Measurements from ENCODE around the gene PCDHGA6.
"Not testable (repeated sequence)": the region's sequence is repeated elsewhere in the genome, so short reads cannot be mapped to it uniquely, and the experiment has no call there.

PCDHGA6 gene

GRCh38 chr5:141373673-141374317, at the start of gene PCDHGA6:
PCDHGA6 (plus strand) TSS chr5:141373891; CDS start chr5:141374084, 193 bp downstream.
- DNase-seq, result no peak

GRCh38 chr5:141326088-141326854, 47.4 kb upstream of the PCDHGA6 start:
- peak; percentile 52 for DNase-seq

GRCh38 chr5:141328231-141328630, 45.5 kb upstream of the PCDHGA6 start:
- no peak for DNase-seq

- DNase-seq, result no peak
Measured at GRCh38 chr5:141330299-141331080, 43.2 kb upstream of the PCDHGA6 start, which contains the start of gene PCDHGA1. PCDHGA1 (plus strand) TSS chr5:141330514.

- DNase-seq, result not testable (repeated sequence)
Measured at GRCh38 chr5:141332571-141332970, 41.1 kb upstream of the PCDHGA6 start.

GRCh38 chr5:141338538-141339306, 35.0 kb upstream of the PCDHGA6 start, which contains the start of gene PCDHGA2:
PCDHGA2 (plus strand) TSS chr5:141338760.
- no peak for DNase-seq

GRCh38 chr5:141340781-141341354, 32.8 kb upstream of the PCDHGA6 start:
- not testable (repeated sequence) for DNase-seq

GRCh38 chr5:141342773-141343172, 30.9 kb upstream of the PCDHGA6 start:
- no peak for DNase-seq

- DNase-seq, result no peak
Measured at GRCh38 chr5:141343242-141343952, 30.3 kb upstream of the PCDHGA6 start, which contains the start of gene PCDHGA3. PCDHGA3 (plus strand) TSS chr5:141343829; CDS start chr5:141344034, 205 bp downstream.

GRCh38 chr5:141343953-141344463, 29.7 kb upstream of the PCDHGA6 start:
- no peak for DNase-seq

GRCh38 chr5:141345327-141345726, 28.4 kb upstream of the PCDHGA6 start:
- no peak for DNase-seq

GRCh38 chr5:141346017-141346416, 27.7 kb upstream of the PCDHGA6 start:
- DNase-seq, result not testable (repeated sequence)

- no peak for DNase-seq
Measured at GRCh38 chr5:141349917-141350619, 23.6 kb upstream of the PCDHGA6 start, which contains the start of gene PCDHGB1. PCDHGB1 (plus strand) TSS chr5:141350099; CDS start chr5:141350261, 162 bp downstream.

GRCh38 chr5:141351591-141351990, 22.1 kb upstream of the PCDHGA6 start:
- no peak for DNase-seq

- no peak for DNase-seq
Measured at GRCh38 chr5:141354900-141355469, 18.7 kb upstream of the PCDHGA6 start, which contains the start of gene PCDHGA4. PCDHGA4 (plus strand) TSS chr5:141355021; CDS start chr5:141355108, 87 bp downstream.

GRCh38 chr5:141355641-141356040, 18.1 kb upstream of the PCDHGA6 start:
- no peak for DNase-seq

GRCh38 chr5:141356133-141356532, 17.6 kb upstream of the PCDHGA6 start:
- DNase-seq, result no peak

GRCh38 chr5:141356950-141357349, 16.7 kb upstream of the PCDHGA6 start:
- DNase-seq, result no peak

GRCh38 chr5:141359790-141360426, 13.8 kb upstream of the PCDHGA6 start, which contains the start of gene PCDHGB2:
PCDHGB2 (plus strand) TSS chr5:141359994; CDS start chr5:141360136, 142 bp downstream.
- no peak for DNase-seq
